ENCODE results near the gene FAP. TPM values are rescaled to one million over a fixed set of nuclear protein-coding genes. Genes with fewer than 3 reads are reported as not detected.

Gene FAP
- total and polyA plus RNA-seq, 2 donors (not counting 3 experiments of a cell fraction or from before 2014, with no cell fraction given): 1.1 TPM; not detected in 1

GRCh38 chr2:162234620-162235462, 8.4 kb downstream of the FAP start:
- intact Hi-C loops (cut with micrococcal nuclease) (no loop called here), dilution Hi-C loops (cut with MboI; ENCODE audit: extremely low pct_ligation_motif_present, low sequenced_read_pairs) (no loop called here)
- ChIA-PET POLR2A (no interaction called here), CTCF (interaction anchor here (1.3 to 6.0 kb wide), 4 partner anchors 14 to 63 kb away, joined by 4 to 45 read pairs (median 8); no protein-coding TSS in a partner anchor)
- no peak for DNase-seq (ENCODE audit: low read depth, low spot score)
- Histone ChIP-seq H3K9me3 (replicated peaks; ENCODE audit: control insufficient read depth, insufficient read depth, low read length) (no peaks in the 10 kb centered on the region), H2AFZ (ENCODE audit: low read depth, low read length) (no peak overlapping the region), H3K9me1 (replicated peaks; ENCODE audit: control insufficient read depth, extremely low read depth, insufficient read depth, low read length) (no peaks in the 10 kb centered on the region), H3K36me3 (ENCODE audit: control insufficient read depth in 2 of 2, extremely low read depth in 1 of 2, insufficient read depth in 2 of 2, low read length in 2 of 2) (no peaks in the 10 kb centered on the region), H3K4me3 (replicated peaks in 1 of 3; ENCODE audit: insufficient read depth in 1 of 3, low read depth in 1 of 3, low read length in 3 of 3) (no peak overlapping the region), H3K4me1 (ENCODE audit: control insufficient read depth, extremely low read depth, insufficient read depth, low read length) (no peaks in the 10 kb centered on the region), H4K20me1 (replicated peaks; ENCODE audit: control insufficient read depth, extremely low read depth, insufficient read depth, low read length) (no peaks in the 10 kb centered on the region), H3K9ac (replicated peaks; ENCODE audit: extremely low read depth, insufficient read depth, low read length) (no peak overlapping the region), H3K27ac (ENCODE audit: insufficient read depth, low read depth, low read length) (no peak overlapping the region), H3K27me3 (ENCODE audit: control insufficient read depth in 2 of 2, insufficient read depth in 2 of 2, low read length in 2 of 2) (no peaks in the 10 kb centered on the region), H3K79me2 (ENCODE audit: control insufficient read depth, insufficient read depth, low read length) (no peaks in the 10 kb centered on the region), H3K4me2 (ENCODE audit: insufficient read depth, low read length) (no peak overlapping the region)
- no TSS peak for BruUV-seq (replicated peaks)
- FAIRE-seq: no peak
- TF ChIP-seq CTCF (IDR thresholded peaks at IDR 0.05; ENCODE audit: extremely low read depth in 1 of 2, insufficient read depth in 1 of 2, low read depth in 1 of 2, low read length in 2 of 2) (no peak), MAX (IDR thresholded peaks at IDR 0.05; ENCODE audit: insufficient read depth, insufficient read length) (no peak), FOS (IDR thresholded peaks at IDR 0.05; ENCODE audit: borderline replicate concordance, insufficient read depth, low read length) (no peak), POLR2AphosphoS5 (IDR thresholded peaks at IDR 0.05; ENCODE audit: insufficient read depth, low read depth, low read length) (no peak), EZH2 (IDR thresholded peaks at IDR 0.05; ENCODE audit: borderline replicate concordance, low read depth, low read length, severe bottlenecking) (no peak), POLR2A (IDR thresholded peaks at IDR 0.05; ENCODE audit: low read depth, low read length) (no peak), JUN (IDR thresholded peaks at IDR 0.05; ENCODE audit: borderline replicate concordance, insufficient read depth, insufficient read length, low read depth) (no peak)
